IMR-90 (cell line): Measurements from ENCODE around the gene RASSF7. TPM values are rescaled to one million over a fixed set of nuclear protein-coding genes. Genes with fewer than 3 reads are reported as not detected.

Experiments used
- ATAC-seq: fragments of 200-7000 bp; cut with Tn5 transposase; 2 replicates; pipeline ENCODE4 v1.9.1; 2020; ENCODE audit warnings: low read depth, mild to moderate bottlenecking, moderate library complexity
- BruUV-seq: library from RNA; stranded (reverse); fragments of 400-500 nt; replicated peaks from 2 replicates; lab custom pipeline; 2021; lab: Mats Ljungman, UMichigan
- CTCF ChIA-PET: fragments of 300-600 bp; formaldehyde crosslinking; extraction: SDS; loops from one replicate; lab custom pipeline; 2021; ENCODE audit warnings: antibody characterized with exemption; lab: Yijun Ruan, JAX
- POLR2A ChIA-PET: fragments of 300-600 bp; sonication (Branson Sonifier 250); formaldehyde crosslinking; loops from one replicate; lab custom pipeline; 2022; ENCODE audit warnings: antibody characterized with exemption; ENCODE audit not compliant: unreplicated experiment; lab: Charles Lee
- DNase-seq: peaks from one replicate; pipeline ENCODE4 v3.0.0; 2013
- H2AFZ ChIP-seq: replicated peaks from 2 replicates; pipeline ENCODE3; 2013; ENCODE audit warnings: low read length, mild to moderate bottlenecking; ENCODE audit not compliant: poor library complexity
- H2AK5ac ChIP-seq: 2 replicates; pipeline ENCODE4 v1.6.1; 2013; ENCODE audit warnings: low read depth, low read length, inconsistent platforms
- H2AK9ac ChIP-seq: replicated peaks from 2 replicates; pipeline ENCODE3; 2013; ENCODE audit warnings: mild to moderate bottlenecking, low read depth, low read length, moderate library complexity; ENCODE audit not compliant: poor library complexity
- H2BK120ac ChIP-seq: 2 replicates; pipeline ENCODE4 v1.6.1; 2013; ENCODE audit warnings: low read depth, low read length, inconsistent platforms
- H2BK15ac ChIP-seq: 3 replicates; pipeline ENCODE4 v1.6.1; 2013; ENCODE audit warnings: low read depth, low read length, inconsistent platforms
- H2BK20ac ChIP-seq: 2 replicates; pipeline ENCODE4 v1.6.1; 2013; ENCODE audit warnings: low read depth, mild to moderate bottlenecking, inconsistent platforms, low read length, moderate library complexity
- H2BK5ac ChIP-seq: 2 replicates; pipeline ENCODE4 v1.6.1; 2013; ENCODE audit warnings: mild to moderate bottlenecking, low read depth, low read length, inconsistent platforms; ENCODE audit not compliant: poor library complexity, severe bottlenecking
- H3K14ac ChIP-seq: replicated peaks from 2 replicates; pipeline ENCODE4 v1.6.1; 2013; ENCODE audit warnings: low read depth, low read length, inconsistent platforms
- H3K18ac ChIP-seq: 2 replicates; pipeline ENCODE4 v1.6.1; 2013; ENCODE audit warnings: low read depth, low read length, control low read depth
- H3K23ac ChIP-seq: 2 replicates; pipeline ENCODE4 v1.6.1; 2013; ENCODE audit warnings: low read depth, low read length, inconsistent platforms
- H3K27ac ChIP-seq: 2 replicates; pipeline ENCODE4 v1.5.1; 2013; ENCODE audit warnings: mild to moderate bottlenecking, control low read depth, low read length; ENCODE audit not compliant: insufficient read depth
- H3K27me3 ChIP-seq: 2 replicates; pipeline ENCODE4 v1.6.1; 2013; ENCODE audit warnings: low read length; ENCODE audit not compliant: control insufficient read depth, insufficient read depth
- H3K36me3 ChIP-seq: 2 replicates; pipeline ENCODE4 v1.6.1; 2013; ENCODE audit warnings: low read length, mixed read lengths; ENCODE audit not compliant: control insufficient read depth, insufficient read depth
- H3K4ac ChIP-seq: 2 replicates; pipeline ENCODE4 v1.6.1; 2013; ENCODE audit warnings: low read depth, low read length, inconsistent platforms
- H3K4me1 ChIP-seq: 2 replicates; pipeline ENCODE4 v1.6.1; 2013; ENCODE audit warnings: low read length, mixed read lengths; ENCODE audit not compliant: control insufficient read depth, insufficient read depth
- H3K4me2 ChIP-seq: 2 replicates; pipeline ENCODE4 v1.6.1; 2013; ENCODE audit warnings: low read depth, mild to moderate bottlenecking, control low read depth, low read length, moderate library complexity
- H3K4me3 ChIP-seq: 2 replicates; pipeline ENCODE4 v1.5.1; 2013; ENCODE audit warnings: low read depth, mild to moderate bottlenecking, control low read depth, low read length, moderate library complexity; ENCODE audit not compliant: insufficient read depth
- H3K56ac ChIP-seq: 2 replicates; pipeline ENCODE4 v1.6.1; 2013; ENCODE audit warnings: low read length, inconsistent platforms; ENCODE audit not compliant: insufficient read depth; ENCODE audit errors: extremely low read depth
- H3K79me1 ChIP-seq, 2 experiments: 2 replicates each; pipeline ENCODE4 v1.6.1; 2013; ENCODE audit warnings: low read length in 2 of 2, inconsistent platforms in 1 of 2, low read depth in 1 of 2
- H3K9ac ChIP-seq: 2 replicates; pipeline ENCODE4 v1.6.1; 2013; ENCODE audit warnings: low read depth, low read length, control low read depth
- H3K9me1 ChIP-seq: 2 replicates; pipeline ENCODE4 v1.6.1; 2013; ENCODE audit warnings: low read length, inconsistent platforms; ENCODE audit not compliant: insufficient read depth
- H3K9me3 ChIP-seq: 2 replicates; pipeline ENCODE4 v1.6.1; 2013; ENCODE audit warnings: low read length; ENCODE audit not compliant: control insufficient read depth, insufficient read depth
- H4K20me1 ChIP-seq: 2 replicates; pipeline ENCODE4 v1.6.1; 2013; ENCODE audit warnings: low read length, inconsistent platforms; ENCODE audit not compliant: insufficient read depth
- H4K5ac ChIP-seq: 2 replicates; pipeline ENCODE4 v1.6.1; 2013; ENCODE audit warnings: mild to moderate bottlenecking, low read depth, low read length, control low read depth
- H4K8ac ChIP-seq, 2 experiments: 2 replicates each; pipeline ENCODE4 v1.6.1; 2013; ENCODE audit warnings: low read depth in 2 of 2, low read length in 2 of 2, control low read depth in 1 of 2, inconsistent platforms in 1 of 2
- H4K91ac ChIP-seq: 2 replicates; pipeline ENCODE4 v1.6.1; 2013; ENCODE audit warnings: low read depth, low read length, inconsistent platforms; ENCODE audit not compliant: insufficient read depth
- CHD1 ChIP-seq: IDR thresholded peaks from 2 replicates; pipeline ENCODE4 v1.6.1; 2012; ENCODE audit warnings: low read depth, low read length, improper control_type of control experiment
- CTCF ChIP-seq: conservative IDR thresholded peaks from 2 replicates; pipeline ENCODE4 v1.5.1; 2012; ENCODE audit warnings: mild to moderate bottlenecking, low read depth, low read length, improper control_type of control experiment
- ELK1 ChIP-seq: fragments of 150-350 bp; IDR thresholded peaks from 2 replicates; pipeline ENCODE4 v1.6.1; 2016; ENCODE audit warnings: low read depth, mild to moderate bottlenecking, low read length, moderate library complexity, borderline replicate concordance
- MXI1 ChIP-seq: IDR thresholded peaks from 2 replicates; pipeline ENCODE4 v1.6.1; 2012; ENCODE audit warnings: low read depth, mild to moderate bottlenecking, low read length, moderate library complexity, borderline replicate concordance
- NFE2L2 ChIP-seq: fragments of 150-350 bp; IDR thresholded peaks from 2 replicates; pipeline ENCODE4 v1.6.1; 2016; ENCODE audit warnings: low read depth, mild to moderate bottlenecking, low read length
- RAD21 ChIP-seq: IDR thresholded peaks from 2 replicates; pipeline ENCODE4 v1.6.1; 2012; ENCODE audit warnings: low read length, improper control_type of control experiment
- WGBS, 2 experiments: methylation state at CpG; one replicate each; pipeline versions ENCODE4 v1.1.5 to v1.1.7; 2013; ENCODE audit warnings: missing lambda C conversion rate in 2 of 2; ENCODE audit not compliant: insufficient read length in 1 of 2; ENCODE audit errors: extremely low coverage in 2 of 2; 5-methylcytosine and 5-hydroxymethylcytosine counted together
- dilution Hi-C: fragments of 300-500 bp; cut with HindIII; formaldehyde crosslinking; loops from one replicate; pipeline ENCODE4 v1.14.3; 2018; ENCODE audit warnings: low sequenced_read_pairs; ENCODE audit not compliant: unreplicated experiment
- in situ Hi-C: fragments of 300-500 bp; cut with MboI; formaldehyde crosslinking; loops from 3 replicates; pipeline ENCODE4 v1.14.3; 2019; ENCODE audit warnings: low sequenced_read_pairs, inconsistent platforms, mixed read lengths
- intact Hi-C: fragments of 100-400 bp; cut with micrococcal nuclease; formaldehyde crosslinking; loops from 2 replicates; pipeline ENCODE4 v1.10.0; 2022
- microRNA-seq, 2 experiments: library from miRNA; stranded (forward) in 1 of 2; unstranded in 1 of 2; fragments of 10-50 nt in 1 of 2; fragments of <30 nt in 1 of 2; gene quantifications in 1 of 2; microRNA quantifications in 1 of 2; one replicate each; pipeline versions ENCODE3 to v1.1.0; 2013 to 2020; ENCODE audit not compliant: insufficient read depth in 1 of 2, insufficient read length in 1 of 2, unreplicated experiment in 1 of 2
- polyA plus RNA-seq, 3 experiments: library from polyadenylated mRNA; depleted of rRNA; stranded (reverse); fragments of >200 nt; gene quantifications; 2 replicates each; pipeline ENCODE4 v1.2.3, GENCODE V29; 2012; ENCODE audit warnings: low replicate concordance in 1 of 3
- small RNA-seq, 5 experiments: library from RNA; depleted of rRNA; stranded (forward); fragments of <200 nt; gene quantifications; one replicate each; pipeline ENCODE3, GENCODE V24; 2012
- total RNA-seq: library from RNA; depleted of rRNA; stranded (reverse); fragments of >200 nt; gene quantifications from 2 replicates; pipeline ENCODE4 v1.2.3, GENCODE V29; 2012; rRNA removed

RASSF7 gene
- total and polyA plus RNA-seq, 2 of the 4 experiments (the other 2 are of a cell fraction): 6.8 to 18.5 TPM

GRCh38 chr11:613369-613968, 52.7 kb downstream of the RASSF7 start:
- Histone ChIP-seq H3K18ac (no peak overlapping the region), H2AK5ac (no peak overlapping the region), H4K91ac (no peak overlapping the region), H3K9ac (no peak overlapping the region), H3K14ac (no peak overlapping the region), H4K20me1 (peaks cover 39% of the 10 kb centered on the region), H2BK5ac (no peak overlapping the region), H3K27ac (no peak overlapping the region), H3K4me1 (peaks cover 4% of the 10 kb centered on the region; the same call in 1 of the 2 replicates), H3K9me1 (no peaks in the 10 kb centered on the region), H3K56ac (no peak overlapping the region), H3K36me3 (peaks cover 53% of the 10 kb centered on the region), H4K8ac (no peak overlapping the region), H3K27me3 (no peaks in the 10 kb centered on the region), H3K9me3 (no peaks in the 10 kb centered on the region), H2AK9ac (no peak overlapping the region), H2BK15ac (no peak overlapping the region), H3K79me1 (peaks cover 2 to 33% of the 10 kb centered on the region in 2 experiments; a peak in 3 of 4 replicates), H2BK20ac (no peak overlapping the region), H4K5ac (no peak overlapping the region), H3K4me3 (no peak overlapping the region), H3K23ac (no peak overlapping the region), H2BK120ac (no peak overlapping the region), H3K4ac (no peak overlapping the region), H3K4me2 (no peak overlapping the region), H2AFZ (no peak overlapping the region)
- ChIA-PET POLR2A (no interaction called here), CTCF (no interaction called here)
- DNase-seq: no peak
- TF ChIP-seq CHD1: no peak
- TF ChIP-seq NFE2L2: no peak
- TF ChIP-seq CTCF: no peak
- no peak for TF ChIP-seq ELK1
- no peak for TF ChIP-seq MXI1
- TF ChIP-seq RAD21: no peak
- intact Hi-C loops: no loop called here
- no peak for ATAC-seq
- BruUV-seq: no TSS peak
- in situ Hi-C loops: no loop called here
- dilution Hi-C loops: no loop called here
- WGBS, 2 experiments: 100% methylated on average over 3 of the region's 36 CpGs; no CpG with 5 or more reads in 1 of the 2 experiments

Small RNAs within 50 kb of the gene (microRNA-seq; reads per million reads assigned to microRNA genes)
- 569 to 1,579 reads per million in 2 experiments for gene MIR210

Small RNAs within 50 kb of the gene (small RNA-seq; reads per million reads assigned to genes)
- gene MIR210: 9.3 to 2,599 (median 938) reads per million in 5 experiments

Other genes starting within 250 kb of the RASSF7 start
- 14.4 and 24.2 TPM in 2 replicates for gene IFITM1, start 246.9 kb upstream of the RASSF7 start, total RNA-seq
- gene IFITM1, start 246.9 kb upstream of the RASSF7 start, polyA plus RNA-seq (2012; rRNA removed): 67.5 and 68.9 TPM in 2 replicates
- gene IFITM3, start 240.1 kb upstream of the RASSF7 start, total RNA-seq: 40.9 and 52.5 TPM in 2 replicates
- gene IFITM3, start 240.1 kb upstream of the RASSF7 start, polyA plus RNA-seq (2012; rRNA removed): 906 and 1,008 TPM in 2 replicates
- gene B4GALNT4, start 191.5 kb upstream of the RASSF7 start, total RNA-seq: 5.2 and 6.1 TPM in 2 replicates
- 38.6 and 45.4 TPM in 2 replicates for gene B4GALNT4, start 191.5 kb upstream of the RASSF7 start, polyA plus RNA-seq (2012; rRNA removed)
- 1.4 and 2.2 TPM in 2 replicates for gene PKP3, start 166.8 kb upstream of the RASSF7 start, total RNA-seq
- gene PKP3, start 166.8 kb upstream of the RASSF7 start, polyA plus RNA-seq (2012; rRNA removed): 1.5 and 2.6 TPM in 2 replicates
- gene SIGIRR, start 146.0 kb upstream of the RASSF7 start, total RNA-seq: 9.4 and 10.9 TPM in 2 replicates
- gene SIGIRR, start 146.0 kb upstream of the RASSF7 start, polyA plus RNA-seq (2012; rRNA removed): 27.6 and 33.8 TPM in 2 replicates
- gene ANO9, start 119.0 kb upstream of the RASSF7 start, total RNA-seq: not detected in 2 replicates
- gene ANO9, start 119.0 kb upstream of the RASSF7 start, polyA plus RNA-seq (2012; rRNA removed): not detected in 2 replicates
- 21.4 and 23.5 TPM in 2 replicates for gene PTDSS2, start 110.7 kb upstream of the RASSF7 start, total RNA-seq
- gene PTDSS2, start 110.7 kb upstream of the RASSF7 start, polyA plus RNA-seq (2012; rRNA removed): 26.6 and 29.8 TPM in 2 replicates
- gene RNH1, start 53.7 kb upstream of the RASSF7 start, total RNA-seq: 138 and 143 TPM in 2 replicates
- 238 and 247 TPM in 2 replicates for gene RNH1, start 53.7 kb upstream of the RASSF7 start, polyA plus RNA-seq (2012; rRNA removed)
- gene HRAS, start 25.4 kb upstream of the RASSF7 start, total RNA-seq: 99.4 and 108 TPM in 2 replicates
- 123 and 154 TPM in 2 replicates for gene HRAS, start 25.4 kb upstream of the RASSF7 start, polyA plus RNA-seq (2012; rRNA removed)
- 0.28 and 0.36 TPM in 2 replicates for gene LRRC56, start 23.4 kb upstream of the RASSF7 start, total RNA-seq
- 1.3 and 1.7 TPM in 2 replicates for gene LRRC56, start 23.4 kb upstream of the RASSF7 start, polyA plus RNA-seq (2012; rRNA removed)
- gene LMNTD2, start 232 bp upstream of the RASSF7 start, total RNA-seq: 0.18 and 0.28 TPM in 2 replicates
- 1.3 and 2.5 TPM in 2 replicates for gene LMNTD2, start 232 bp upstream of the RASSF7 start, polyA plus RNA-seq (2012; rRNA removed)
- 10.9 and 12.2 TPM in 2 replicates for gene PHRF1, start 15.5 kb downstream of the RASSF7 start, total RNA-seq
- gene PHRF1, start 15.5 kb downstream of the RASSF7 start, polyA plus RNA-seq (2012; rRNA removed): 17.5 and 23.0 TPM in 2 replicates
- 1.4 and 1.6 TPM in 2 replicates for gene IRF7, start 55.0 kb downstream of the RASSF7 start, total RNA-seq
- 4.5 and 5.8 TPM in 2 replicates for gene IRF7, start 55.0 kb downstream of the RASSF7 start, polyA plus RNA-seq (2012; rRNA removed)
- gene CDHR5, start 64.0 kb downstream of the RASSF7 start, total RNA-seq: not detected in 2 replicates
- not detected in 2 replicates for gene CDHR5, start 64.0 kb downstream of the RASSF7 start, polyA plus RNA-seq (2012; rRNA removed)
- gene SCT, start 66.2 kb downstream of the RASSF7 start, total RNA-seq: not detected in 2 replicates
- gene SCT, start 66.2 kb downstream of the RASSF7 start, polyA plus RNA-seq (2012; rRNA removed): not detected in 2 replicates
- gene DRD4, start 76.3 kb downstream of the RASSF7 start, total RNA-seq: not detected in 2 replicates
- not detected in 2 replicates for gene DRD4, start 76.3 kb downstream of the RASSF7 start, polyA plus RNA-seq (2012; rRNA removed)
- 21.7 and 22.9 TPM in 2 replicates for gene DEAF1, start 134.3 kb downstream of the RASSF7 start, total RNA-seq
- 31.6 and 35.8 TPM in 2 replicates for gene DEAF1, start 134.3 kb downstream of the RASSF7 start, polyA plus RNA-seq (2012; rRNA removed)
- 5.0 and 5.6 TPM in 2 replicates for gene TMEM80, start 134.8 kb downstream of the RASSF7 start, total RNA-seq
- gene TMEM80, start 134.8 kb downstream of the RASSF7 start, polyA plus RNA-seq (2012; rRNA removed): 21.2 and 21.7 TPM in 2 replicates
- 12.2 and 17.2 TPM in 2 replicates for gene EPS8L2, start 145.3 kb downstream of the RASSF7 start, total RNA-seq
- gene EPS8L2, start 145.3 kb downstream of the RASSF7 start, polyA plus RNA-seq (2012; rRNA removed): 38.7 and 39.4 TPM in 2 replicates
- gene TALDO1, start 186.5 kb downstream of the RASSF7 start, total RNA-seq: 147 and 156 TPM in 2 replicates
- gene TALDO1, start 186.5 kb downstream of the RASSF7 start, polyA plus RNA-seq (2012; rRNA removed): 210 and 228 TPM in 2 replicates
- 3.0 and 4.2 TPM in 2 replicates for gene GATD1, start 216.5 kb downstream of the RASSF7 start, total RNA-seq
- gene GATD1, start 216.5 kb downstream of the RASSF7 start, polyA plus RNA-seq (2012; rRNA removed): 48.1 and 52.5 TPM in 2 replicates
- 0.83 and 0.90 TPM in 2 replicates for gene CEND1, start 229.1 kb downstream of the RASSF7 start, total RNA-seq
- gene CEND1, start 229.1 kb downstream of the RASSF7 start, polyA plus RNA-seq (2012; rRNA removed): 4.0 and 5.0 TPM in 2 replicates
- 7.2 and 8.2 TPM in 2 replicates for gene SLC25A22, start 237.3 kb downstream of the RASSF7 start, total RNA-seq
- 41.3 and 48.8 TPM in 2 replicates for gene SLC25A22, start 237.3 kb downstream of the RASSF7 start, polyA plus RNA-seq (2012; rRNA removed)
- gene PIDD1, start 244.3 kb downstream of the RASSF7 start, total RNA-seq: 0.56 and 1.3 TPM in 2 replicates
- 16.4 and 20.3 TPM in 2 replicates for gene PIDD1, start 244.3 kb downstream of the RASSF7 start, polyA plus RNA-seq (2012; rRNA removed)
- gene RPLP2, start 249.0 kb downstream of the RASSF7 start, total RNA-seq: 59.9 and 95.0 TPM in 2 replicates
- gene RPLP2, start 249.0 kb downstream of the RASSF7 start, polyA plus RNA-seq (2012; rRNA removed): 1,851 and 1,897 TPM in 2 replicates